ENCODE results near the gene KRTAP9-2. TPM values are rescaled to one million over a fixed set of nuclear protein-coding genes. Genes with fewer than 3 reads are reported as not detected.
"Not testable (repeated sequence)": the region's sequence is repeated elsewhere in the genome, so short reads cannot be mapped to it uniquely, and the experiment has no call there.

The KRTAP9-2 gene
- total and polyA plus RNA-seq, 8 donors: not detected

DNA sequence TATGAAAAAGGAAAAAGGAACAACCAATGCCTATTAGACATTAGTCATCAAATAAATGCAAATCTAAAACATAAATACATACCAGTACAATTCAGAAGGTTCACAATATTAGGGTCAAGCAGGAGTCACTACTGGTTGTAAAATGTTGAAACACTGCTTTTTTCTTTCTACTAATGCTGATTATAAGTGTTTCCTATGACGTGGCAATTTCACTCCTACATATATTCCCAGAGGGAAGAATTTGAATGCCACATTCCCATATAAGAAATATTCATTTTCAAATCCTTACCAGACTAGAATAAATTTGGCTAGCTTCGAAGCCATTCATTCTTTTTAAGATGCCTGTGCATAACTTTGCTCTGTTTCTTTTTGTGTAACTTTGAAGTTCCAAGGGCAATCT lies 2.6 kb upstream of the KRTAP9-2 start:
- Histone ChIP-seq H3K27me3 (no peaks in the 10 kb centered on the region), H3K36me3 (no peaks in the 10 kb centered on the region), H3K4me3 (no peak overlapping the region), H3K27ac (no peak overlapping the region), H3K4me1 (no peaks in the 10 kb centered on the region), H3K9me3 (no peaks in the 10 kb centered on the region)
- DNase-seq (no peak), FAIRE-seq (no peak), ATAC-seq (no peak)
- WGBS, 2 donors: 53 to 63% methylated on average over 2 of the region's 2 CpGs
- TF ChIP-seq, protein P1, sequence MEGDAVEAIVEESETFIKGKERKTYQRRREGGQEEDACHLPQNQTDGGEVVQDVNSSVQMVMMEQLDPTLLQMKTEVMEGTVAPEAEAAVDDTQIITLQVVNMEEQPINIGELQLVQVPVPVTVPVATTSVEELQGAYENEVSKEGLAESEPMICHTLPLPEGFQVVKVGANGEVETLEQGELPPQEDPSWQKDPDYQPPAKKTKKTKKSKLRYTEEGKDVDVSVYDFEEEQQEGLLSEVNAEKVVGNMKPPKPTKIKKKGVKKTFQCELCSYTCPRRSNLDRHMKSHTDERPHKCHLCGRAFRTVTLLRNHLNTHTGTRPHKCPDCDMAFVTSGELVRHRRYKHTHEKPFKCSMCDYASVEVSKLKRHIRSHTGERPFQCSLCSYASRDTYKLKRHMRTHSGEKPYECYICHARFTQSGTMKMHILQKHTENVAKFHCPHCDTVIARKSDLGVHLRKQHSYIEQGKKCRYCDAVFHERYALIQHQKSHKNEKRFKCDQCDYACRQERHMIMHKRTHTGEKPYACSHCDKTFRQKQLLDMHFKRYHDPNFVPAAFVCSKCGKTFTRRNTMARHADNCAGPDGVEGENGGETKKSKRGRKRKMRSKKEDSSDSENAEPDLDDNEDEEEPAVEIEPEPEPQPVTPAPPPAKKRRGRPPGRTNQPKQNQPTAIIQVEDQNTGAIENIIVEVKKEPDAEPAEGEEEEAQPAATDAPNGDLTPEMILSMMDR (IDR thresholded peaks at IDR 0.05): no peak
- intact Hi-C loops (cut with DNase I): no loop called here

DNA sequence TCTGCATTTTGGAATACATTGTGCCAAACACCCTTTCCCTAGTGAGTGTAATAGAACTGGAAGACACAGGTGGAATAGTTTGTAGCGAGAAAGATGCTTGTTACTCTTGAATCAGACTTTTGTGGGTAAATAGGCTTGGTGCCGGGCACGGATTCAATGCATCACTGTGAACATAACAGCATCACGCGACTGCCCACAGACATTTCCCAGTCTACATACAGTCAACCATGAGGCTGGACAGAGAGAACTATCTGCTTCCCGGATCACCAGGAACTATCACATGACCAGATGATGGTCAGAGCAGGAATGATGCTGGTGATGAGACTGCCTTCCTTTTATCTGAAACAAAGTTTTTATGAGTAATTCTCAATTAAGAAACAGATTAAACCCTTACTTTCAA lies 397 bp upstream of the KRTAP9-2 start:
- Histone ChIP-seq H3K27me3 (no peaks in the 10 kb centered on the region), H3K36me3 (no peaks in the 10 kb centered on the region), H3K4me3 (no peak overlapping the region), H3K4me1 (no peaks in the 10 kb centered on the region), H3K27ac (no peak overlapping the region), H3K9me3 (no peaks in the 10 kb centered on the region)
- WGBS, 2 donors: 74 to 85% methylated on average over 6 of the region's 6 CpGs
- TF ChIP-seq, protein P1 (IDR thresholded peaks at IDR 0.05): no peak
- intact Hi-C loops (cut with DNase I): no loop called here
- no peak for FAIRE-seq
- DNase-seq: no peak
- no peak for ATAC-seq

DNA sequence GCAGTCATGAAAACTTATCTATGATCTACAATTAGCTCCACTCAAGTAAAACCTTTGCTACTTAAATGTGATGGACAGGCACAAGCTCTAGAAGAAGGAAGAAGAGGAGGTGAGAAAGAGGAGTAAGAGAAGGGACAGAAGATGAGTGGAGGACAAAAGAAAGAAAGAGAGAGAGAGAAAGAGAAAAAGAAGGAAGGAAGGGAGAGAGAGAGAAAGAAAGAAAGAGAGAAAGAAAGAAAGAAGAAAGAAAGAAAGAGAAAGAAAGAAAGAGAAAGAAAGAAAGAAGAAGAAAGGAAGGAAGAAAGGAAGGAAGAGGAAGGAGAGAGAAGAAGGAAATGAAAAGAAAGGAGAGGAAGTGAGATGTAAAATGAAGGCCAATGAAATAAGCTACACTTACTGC lies 3.6 kb downstream of the KRTAP9-2 start:
- no peak for ATAC-seq
- no peak for FAIRE-seq
- Histone ChIP-seq H3K4me3 (no peak overlapping the region), H3K9me3 (no peaks in the 10 kb centered on the region), H3K27ac (no peak overlapping the region), H3K36me3 (no peaks in the 10 kb centered on the region), H3K27me3 (no peaks in the 10 kb centered on the region), H3K4me1 (no peaks in the 10 kb centered on the region)
- TF ChIP-seq, protein P1 (IDR thresholded peaks at IDR 0.05): no peak
- DNase-seq: no peak
- intact Hi-C loops (cut with DNase I): no loop called here

DNA sequence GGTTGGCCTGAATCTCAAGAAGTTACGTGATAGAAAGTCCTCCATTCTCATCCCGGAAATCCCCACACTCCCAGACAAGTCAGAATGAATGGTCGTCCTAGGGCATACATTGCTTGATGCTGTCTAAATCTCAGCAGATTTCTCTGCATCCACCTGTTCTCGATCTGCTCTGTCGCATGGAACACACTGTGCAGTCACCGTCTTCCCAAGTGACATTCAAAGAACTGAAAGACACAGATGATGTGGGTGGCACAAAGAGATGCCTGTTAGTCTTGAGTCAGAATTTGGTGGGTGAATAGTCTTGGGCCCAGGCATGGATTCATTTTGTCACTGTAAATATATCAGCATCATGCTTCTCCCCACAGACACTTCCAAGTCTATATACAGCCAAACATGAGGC lies 5.3 kb downstream of the KRTAP9-2 start:
- intact Hi-C loops (cut with DNase I): no loop called here
- no peak for ATAC-seq
- no peak overlapping the region for H3K27ac ChIP-seq

DNA sequence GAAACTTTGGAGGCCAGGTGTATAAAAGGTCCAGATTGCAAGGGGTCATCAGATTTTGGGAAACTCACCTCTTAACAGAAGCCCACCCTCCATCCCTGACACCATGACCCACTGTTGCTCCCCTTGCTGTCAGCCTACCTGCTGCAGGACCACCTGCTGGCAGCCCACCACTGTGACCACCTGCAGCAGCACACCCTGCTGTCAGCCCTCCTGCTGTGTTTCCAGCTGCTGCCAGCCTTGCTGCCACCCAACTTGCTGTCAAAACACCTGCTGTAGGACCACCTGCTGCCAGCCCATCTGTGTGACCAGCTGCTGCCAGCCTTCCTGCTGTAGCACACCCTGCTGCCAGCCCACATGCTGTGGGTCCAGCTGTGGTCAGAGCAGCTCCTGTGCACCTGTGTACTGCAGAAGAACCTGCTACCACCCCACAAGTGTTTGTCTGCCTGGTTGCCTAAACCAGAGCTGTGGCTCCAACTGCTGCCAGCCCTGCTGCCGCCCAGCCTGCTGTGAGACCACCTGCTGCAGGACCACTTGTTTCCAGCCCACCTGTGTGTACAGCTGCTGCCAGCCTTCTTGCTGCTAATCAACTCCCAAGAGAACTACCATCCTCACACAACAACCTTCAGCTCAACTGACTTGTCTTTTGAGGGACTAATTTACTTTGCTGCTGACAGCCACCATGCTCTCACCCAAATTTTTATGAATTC lies 6.1 kb downstream of the KRTAP9-2 start, which contains the start of gene KRTAP9-3:
TSS of gene KRTAP9-3 (plus strand) at position 51 of the 707 bp plus-strand sequence. CDS start at position 104, 53 bp downstream.
- DNase-seq; FAIRE-seq; H3K9me3 ChIP-seq; H3K36me3 ChIP-seq; H3K27me3 ChIP-seq; ATAC-seq; H3K4me3 ChIP-seq; H3K4me1 ChIP-seq; H3K27ac ChIP-seq; intact Hi-C loops (cut with DNase I): not testable (repeated sequence)
- WGBS, 2 donors: 47 to 48% methylated on average over 1 of the region's 1 CpG

More for the DNA sequence above, 5.3 kb downstream of the KRTAP9-2 start:
- H3K4me1 ChIP-seq: no peaks in the 10 kb centered on the region
- whole genome bisulfite sequencing, 2 donors: 69 to 73% methylated on average over 6 of the region's 6 CpGs
- H3K4me3 ChIP-seq: no peak overlapping the region
- no peaks in the 10 kb centered on the region for H3K27me3 ChIP-seq
- H3K9me3 ChIP-seq: no peaks in the 10 kb centered on the region
- TF ChIP-seq, protein P1 (IDR thresholded peaks at IDR 0.05): no peak
- no peak for FAIRE-seq
- no peak for DNase-seq
- no peaks in the 10 kb centered on the region for H3K36me3 ChIP-seq

DNA sequence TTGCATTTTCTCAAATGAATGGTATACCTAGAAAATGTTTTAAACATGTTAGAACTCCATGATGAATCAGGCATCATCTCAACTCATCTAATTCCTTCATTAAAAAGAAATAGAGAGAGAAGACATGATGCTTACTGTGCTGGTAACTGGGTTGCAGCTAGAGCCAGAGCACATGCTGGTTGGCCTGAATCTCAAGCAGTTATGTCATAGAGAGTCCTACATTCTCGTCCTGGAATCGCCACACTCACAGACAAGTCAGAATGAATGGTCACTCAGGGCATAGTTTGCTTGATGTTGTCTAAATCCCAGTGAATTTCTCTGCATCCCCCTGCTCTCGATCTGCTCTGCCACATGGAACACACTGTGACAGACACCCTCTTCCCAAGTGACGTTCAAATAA lies 10.7 kb downstream of the KRTAP9-2 start:
- FAIRE-seq; H3K27ac ChIP-seq; H3K4me3 ChIP-seq; H3K27me3 ChIP-seq; H3K4me1 ChIP-seq; intact Hi-C loops (cut with DNase I); ATAC-seq; H3K36me3 ChIP-seq; H3K9me3 ChIP-seq; DNase-seq: not testable (repeated sequence)
- 40 to 42% methylated on average over 4 of the region's 4 CpGs for WGBS, 2 donors

DNA sequence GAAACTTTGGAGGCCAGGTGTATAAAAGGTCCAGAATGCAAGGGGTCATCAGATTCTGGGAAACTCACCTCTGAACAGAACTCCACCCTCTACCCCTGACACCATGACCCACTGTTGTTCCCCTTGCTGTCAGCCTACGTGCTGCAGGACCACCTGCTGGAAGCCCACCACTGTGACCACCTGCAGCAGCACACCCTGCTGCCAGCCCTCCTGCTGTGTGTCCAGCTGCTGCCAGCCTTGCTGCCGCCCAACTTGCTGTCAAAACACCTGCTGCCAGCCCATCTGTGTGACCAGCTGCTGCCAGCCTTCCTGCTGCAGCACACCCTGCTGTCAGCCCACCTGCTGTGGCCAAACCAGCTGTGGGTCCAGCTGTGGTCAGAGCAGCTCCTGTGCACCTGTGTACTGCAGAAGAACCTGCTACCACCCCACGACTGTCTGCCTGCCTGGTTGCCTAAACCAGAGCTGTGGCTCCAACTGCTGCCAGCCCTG lies 11.5 kb downstream of the KRTAP9-2 start, which contains the start of gene KRTAP9-8:
TSS of gene KRTAP9-8 (plus strand) at position 51 of the 489 bp plus-strand sequence. CDS start at position 104, 53 bp downstream.
- H3K27me3 ChIP-seq; H3K36me3 ChIP-seq; H3K4me1 ChIP-seq; FAIRE-seq; H3K4me3 ChIP-seq; H3K27ac ChIP-seq; ATAC-seq; intact Hi-C loops (cut with DNase I); H3K9me3 ChIP-seq: not testable (repeated sequence)
- 25 to 27% methylated on average over 3 of the region's 3 CpGs for WGBS, 2 donors
- peak in 2 of 6 donors; percentile 8 to 33 for DNase-seq

DNA sequence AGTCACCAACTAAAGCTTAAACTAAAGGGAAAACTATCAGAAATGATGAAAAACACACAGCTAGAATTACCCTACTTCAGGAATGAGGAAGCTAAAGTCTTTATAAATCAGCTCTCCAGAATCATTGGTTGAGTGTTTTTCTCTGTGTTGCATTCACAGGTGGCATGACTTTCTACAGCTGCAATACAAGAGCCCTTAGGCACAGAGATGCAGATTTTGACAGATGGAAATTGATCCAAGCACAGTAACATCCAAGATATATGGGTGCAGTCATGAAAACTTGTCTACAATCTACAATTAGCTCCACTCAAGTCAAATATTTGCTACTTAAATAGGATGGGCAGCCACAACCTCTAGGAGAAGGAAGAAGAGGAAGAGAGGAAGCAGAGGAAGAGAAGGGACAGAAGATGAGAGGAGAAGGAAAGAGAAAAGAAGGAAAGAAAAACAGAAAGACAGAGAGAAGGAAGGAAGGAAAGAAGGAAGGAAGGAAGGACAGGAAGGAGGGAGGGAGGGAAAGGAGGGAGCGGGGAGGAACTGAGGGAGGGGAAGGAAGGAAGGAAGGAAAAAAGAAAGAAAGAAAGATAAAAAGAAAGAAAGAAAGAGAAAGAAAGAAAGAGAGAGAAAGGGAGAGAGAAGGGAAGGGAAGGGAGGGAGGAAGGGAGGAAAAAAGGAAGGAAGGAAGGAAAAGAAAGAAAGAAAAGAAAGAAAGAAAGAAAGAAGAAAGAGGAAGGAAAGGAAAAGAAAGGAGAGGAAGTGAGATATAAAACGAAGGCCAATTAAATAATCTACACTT lies 20.7 kb downstream of the KRTAP9-2 start:
- FAIRE-seq; DNase-seq; H3K4me1 ChIP-seq; H3K27me3 ChIP-seq; ATAC-seq; H3K27ac ChIP-seq; H3K9me3 ChIP-seq; intact Hi-C loops (cut with DNase I); H3K36me3 ChIP-seq; H3K4me3 ChIP-seq: not testable (repeated sequence)
- WGBS, 2 donors: 38 to 56% methylated on average over 2 of the region's 2 CpGs
